DOHH2 (cell line): Measurements from ENCODE around the gene CAB39L.

Source experiments
- H3F3A ChIP-seq: fragments of 200-600 bp; sonication (generic), shearing (Covaris generic); 2 replicates; pipeline ENCODE4 v1.6.0; 2016; ENCODE audit warnings: antibody characterized with exemption, mild to moderate bottlenecking; ENCODE audit not compliant: control insufficient read depth, insufficient read depth
- H3K27ac ChIP-seq: fragments of 200-600 bp; sonication (generic); 2 replicates; pipeline ENCODE4 v1.5.1; 2014; ENCODE audit warnings: low read depth, mild to moderate bottlenecking, low read length, moderate library complexity
- H3K27me3 ChIP-seq: fragments of 200-600 bp; sonication (generic); 2 replicates; pipeline ENCODE4 v1.6.1; 2014; ENCODE audit warnings: mild to moderate bottlenecking, low read length, mixed read lengths; ENCODE audit not compliant: control insufficient read depth
- H3K36me3 ChIP-seq: fragments of 200-600 bp; sonication (generic); 2 replicates; pipeline ENCODE4 v1.6.1; 2014; ENCODE audit warnings: mild to moderate bottlenecking, low read length, moderate library complexity, mixed read lengths; ENCODE audit not compliant: control insufficient read depth
- H3K4me1 ChIP-seq: fragments of 200-600 bp; sonication (generic); 2 replicates; pipeline ENCODE4 v1.6.1; 2014; ENCODE audit warnings: mild to moderate bottlenecking, low read length, mixed read lengths; ENCODE audit not compliant: control insufficient read depth
- H3K4me2 ChIP-seq: fragments of 200-600 bp; sonication (generic); 2 replicates; pipeline ENCODE4 v1.6.0; 2014; ENCODE audit warnings: mild to moderate bottlenecking, low read length, moderate library complexity
- H3K4me3 ChIP-seq: fragments of 200-600 bp; sonication (generic); 2 replicates; pipeline ENCODE4 v1.5.1; 2014; ENCODE audit warnings: mild to moderate bottlenecking, low read length, mixed read lengths
- H3K79me2 ChIP-seq: fragments of 200-600 bp; sonication (generic); 2 replicates; pipeline ENCODE4 v1.6.1; 2014; ENCODE audit warnings: mild to moderate bottlenecking, low read length, mixed read lengths; ENCODE audit not compliant: control insufficient read depth
- H3K9me2 ChIP-seq: fragments of 200-600 bp; sonication (generic); replicated peaks from 2 replicates; pipeline ENCODE4 v1.6.1; 2014; ENCODE audit warnings: mild to moderate bottlenecking, low read length, mixed read lengths; ENCODE audit not compliant: control insufficient read depth
- H3K9me3 ChIP-seq: fragments of 200-600 bp; sonication (generic); 2 replicates; pipeline ENCODE4 v1.6.1; 2014; ENCODE audit warnings: antibody characterized with exemption, low read length, mixed read lengths; ENCODE audit not compliant: control insufficient read depth, insufficient read depth
- H4K20me1 ChIP-seq: fragments of 200-600 bp; sonication (generic); 2 replicates; pipeline ENCODE4 v1.6.0; 2014; ENCODE audit warnings: low read depth, mild to moderate bottlenecking, antibody characterized with exemption, low read length, moderate library complexity; ENCODE audit not compliant: control insufficient read depth, insufficient read depth
- EZH2phosphoT487 ChIP-seq: fragments of 200-600 bp; sonication (generic); IDR thresholded peaks from 2 replicates; pipeline ENCODE4 v1.6.1; 2017; ENCODE audit warnings: borderline replicate concordance, mild to moderate bottlenecking, antibody characterized with exemption, low read length, moderate library complexity, mixed read lengths
- TF ChIP-seq, protein P1 (sequence below): fragments of 200-600 bp; sonication (generic); IDR thresholded peaks from one replicate; pipeline ENCODE4 v1.5.1; 2014; ENCODE audit warnings: antibody characterized with exemption, mild to moderate bottlenecking, low read depth, low read length; ENCODE audit not compliant: poor library complexity, severe bottlenecking

Gene CAB39L

DNA sequence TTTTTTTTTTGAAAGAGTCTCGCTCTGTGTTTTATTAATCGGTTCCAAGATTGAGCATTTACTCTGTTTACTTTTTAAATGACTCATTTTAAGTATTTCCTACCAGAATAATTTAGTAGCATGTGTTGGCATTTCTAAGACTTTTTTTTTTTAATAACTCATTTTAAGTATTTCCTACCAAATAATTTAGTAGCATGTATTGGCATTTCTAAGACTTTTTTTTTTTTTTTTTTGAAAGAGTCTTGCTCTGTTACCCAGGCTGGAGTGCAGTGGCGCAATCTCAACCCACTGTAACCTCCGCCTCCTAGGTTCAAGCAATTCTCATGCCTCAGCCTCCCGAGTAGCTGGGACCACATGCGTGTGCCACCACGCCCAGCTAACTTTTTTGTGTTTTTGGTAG is 13.4 kb upstream of the CAB39L start:
- Histone ChIP-seq H3K27ac (no peak overlapping the region), H3K4me1 (peaks cover 35% of the 10 kb centered on the region), H4K20me1 (no peaks in the 10 kb centered on the region), H3K9me3 (peaks cover 4% of the 10 kb centered on the region; the same call in 1 of the 2 replicates), H3K79me2 (peaks cover 34% of the 10 kb centered on the region), H3K27me3 (no peaks in the 10 kb centered on the region), H3K4me3 (no peak overlapping the region), H3K9me2 (no peaks in the 10 kb centered on the region), H3K36me3 (peaks cover 57% of the 10 kb centered on the region), H3F3A (0 out of 2 replicates have a peak, but pooled peaks cover 3% of the 10 kb centered on the region), H3K4me2 (no peak overlapping the region)
- no peak for TF ChIP-seq EZH2phosphoT487
- TF ChIP-seq, protein P1, sequence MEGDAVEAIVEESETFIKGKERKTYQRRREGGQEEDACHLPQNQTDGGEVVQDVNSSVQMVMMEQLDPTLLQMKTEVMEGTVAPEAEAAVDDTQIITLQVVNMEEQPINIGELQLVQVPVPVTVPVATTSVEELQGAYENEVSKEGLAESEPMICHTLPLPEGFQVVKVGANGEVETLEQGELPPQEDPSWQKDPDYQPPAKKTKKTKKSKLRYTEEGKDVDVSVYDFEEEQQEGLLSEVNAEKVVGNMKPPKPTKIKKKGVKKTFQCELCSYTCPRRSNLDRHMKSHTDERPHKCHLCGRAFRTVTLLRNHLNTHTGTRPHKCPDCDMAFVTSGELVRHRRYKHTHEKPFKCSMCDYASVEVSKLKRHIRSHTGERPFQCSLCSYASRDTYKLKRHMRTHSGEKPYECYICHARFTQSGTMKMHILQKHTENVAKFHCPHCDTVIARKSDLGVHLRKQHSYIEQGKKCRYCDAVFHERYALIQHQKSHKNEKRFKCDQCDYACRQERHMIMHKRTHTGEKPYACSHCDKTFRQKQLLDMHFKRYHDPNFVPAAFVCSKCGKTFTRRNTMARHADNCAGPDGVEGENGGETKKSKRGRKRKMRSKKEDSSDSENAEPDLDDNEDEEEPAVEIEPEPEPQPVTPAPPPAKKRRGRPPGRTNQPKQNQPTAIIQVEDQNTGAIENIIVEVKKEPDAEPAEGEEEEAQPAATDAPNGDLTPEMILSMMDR: no peak

DNA sequence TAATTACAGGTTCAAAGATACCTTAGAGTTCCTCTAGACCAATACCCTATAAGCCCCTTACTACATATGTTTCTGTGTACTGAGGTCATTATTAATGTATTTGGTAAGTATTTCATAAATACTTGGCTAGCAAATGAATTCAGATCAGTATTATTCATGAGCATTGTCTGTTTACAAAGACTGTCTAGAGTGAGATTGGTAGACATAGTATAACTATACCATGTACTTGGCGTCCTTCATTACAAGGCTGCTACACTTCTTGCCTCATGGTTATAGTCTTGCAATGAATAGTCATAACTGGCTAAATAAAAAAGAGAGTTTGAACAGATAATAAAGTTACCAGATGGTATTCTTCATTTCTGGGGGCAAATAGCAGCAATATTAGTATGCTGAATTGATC is 12.3 kb upstream of the CAB39L start:
- Histone ChIP-seq H3K79me2 (peaks cover 42% of the 10 kb centered on the region), H3K27ac (no peak overlapping the region), H3K36me3 (peaks cover 53% of the 10 kb centered on the region), H4K20me1 (no peaks in the 10 kb centered on the region), H3K9me2 (no peaks in the 10 kb centered on the region), H3K4me1 (peaks cover 35% of the 10 kb centered on the region), H3K4me2 (no peak overlapping the region), H3K9me3 (no peaks in the 10 kb centered on the region), H3F3A (0 out of 2 replicates have a peak, but pooled peaks cover 3% of the 10 kb centered on the region), H3K4me3 (no peak overlapping the region), H3K27me3 (no peaks in the 10 kb centered on the region)
- TF ChIP-seq, protein P1: no peak
- TF ChIP-seq EZH2phosphoT487: no peak

DNA sequence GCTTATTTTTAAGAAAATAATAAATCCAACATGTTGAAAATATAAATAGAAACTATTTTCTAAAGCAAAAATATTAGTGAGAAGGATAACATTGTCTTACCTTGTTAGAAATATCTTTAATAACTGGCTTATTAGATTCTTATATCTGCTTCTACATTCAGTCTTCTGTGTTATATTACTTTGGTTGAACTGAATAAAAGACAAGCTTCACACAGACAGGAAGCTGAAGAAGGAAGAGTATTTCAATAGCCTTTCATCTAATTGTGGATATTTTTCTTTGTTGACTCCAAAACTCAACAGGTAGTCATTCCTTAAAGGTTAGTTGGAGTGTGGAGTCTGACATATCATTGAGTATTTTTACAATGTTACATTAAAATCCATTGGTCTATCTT is 11.1 kb upstream of the CAB39L start:
- TF ChIP-seq, protein P1: no peak
- TF ChIP-seq EZH2phosphoT487: no peak
- peak overlapping the region; percentile 57 for H3K4me2 ChIP-seq
- H4K20me1 ChIP-seq: no peaks in the 10 kb centered on the region
- H3K36me3 ChIP-seq: peaks cover 46% of the 10 kb centered on the region
- H3K9me3 ChIP-seq: no peaks in the 10 kb centered on the region
- peaks cover 3% of the 10 kb centered on the region; the same call in 1 of the 2 replicates for H3F3A ChIP-seq
- peaks cover 42% of the 10 kb centered on the region for H3K4me1 ChIP-seq
- no peak overlapping the region for H3K4me3 ChIP-seq
- H3K79me2 ChIP-seq: peaks cover 50% of the 10 kb centered on the region
- H3K27ac ChIP-seq: peak overlapping the region; percentile 53
- H3K9me2 ChIP-seq: no peaks in the 10 kb centered on the region
- no peaks in the 10 kb centered on the region for H3K27me3 ChIP-seq
